ENCODE measurements around the gene MORF4L1. TPM values are rescaled to one million over a fixed set of nuclear protein-coding genes. Genes with fewer than 3 reads are reported as not detected.
"Not testable (repeated sequence)": the region's sequence is repeated elsewhere in the genome, so short reads cannot be mapped to it uniquely, and the experiment has no call there.

The MORF4L1 gene
- total RNA-seq, result 100 to 1,000 TPM; 275 to 293 TPM

GRCh38 chr15:78872155-78872971, at the start of gene MORF4L1:
MORF4L1 (plus strand) TSS chr15:78872890; CDS start chr15:78873018, 128 bp downstream.
- no peaks in the 10 kb centered on the region for H3K9me3 Mint-ChIP-seq
- H3K4me3 Mint-ChIP-seq, result peak within 1 kb of the TSS; percentile 93
- peak within 1 kb of the TSS; percentile 99 for H3K27ac Mint-ChIP-seq
- H3K4me1 Mint-ChIP-seq, result peaks cover 24% of the 10 kb centered on the region
- H3K36me3 Mint-ChIP-seq, result peaks cover 20% of the 10 kb centered on the region
- DNase-seq, result peak; percentile 99
- H3K27me3 Mint-ChIP-seq, result no peaks in the 10 kb centered on the region

DNA sequence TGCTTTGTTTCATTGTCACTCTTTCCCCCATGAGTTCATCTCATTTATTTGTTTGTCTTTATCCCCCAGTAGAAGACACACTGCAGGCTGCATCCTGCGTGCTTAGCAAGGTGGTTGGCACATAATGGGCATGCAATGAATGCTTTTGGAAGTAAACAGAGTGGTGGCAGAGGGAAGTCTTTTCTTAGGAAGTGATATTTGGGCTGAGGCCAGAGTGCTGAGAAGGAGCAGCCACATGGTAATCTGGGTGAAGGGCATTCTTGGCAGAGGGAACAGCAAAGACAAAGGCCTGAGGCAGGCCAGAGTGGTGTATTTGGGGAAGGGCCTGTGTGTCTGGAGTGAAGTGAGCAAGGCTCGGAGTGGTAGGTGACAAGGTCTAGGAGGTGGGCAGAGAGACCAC, 43.8 kb upstream of the MORF4L1 start:
- Mint-ChIP-seq H3K27ac (no peak overlapping the region), H3K27me3 (peaks cover 9% of the 10 kb centered on the region), H3K4me1 (peaks cover 6% of the 10 kb centered on the region), H3K36me3 (no peaks in the 10 kb centered on the region), H3K9me3 (no peaks in the 10 kb centered on the region), H3K4me3 (no peak overlapping the region)
- DNase-seq, result no peak

- no peaks in the 10 kb centered on the region for H3K36me3 Mint-ChIP-seq
- H3K4me3 Mint-ChIP-seq, result peak overlapping the region; percentile 73
- H3K27me3 Mint-ChIP-seq, result peaks cover 9% of the 10 kb centered on the region
- DNase-seq, result peak; percentile 27
- H3K9me3 Mint-ChIP-seq, result no peaks in the 10 kb centered on the region
- peaks cover 6% of the 10 kb centered on the region for H3K4me1 Mint-ChIP-seq
- H3K27ac Mint-ChIP-seq, result no peak overlapping the region
Observed at GRCh38 chr15:78830514-78831228, 42.0 kb upstream of the MORF4L1 start.

DNA sequence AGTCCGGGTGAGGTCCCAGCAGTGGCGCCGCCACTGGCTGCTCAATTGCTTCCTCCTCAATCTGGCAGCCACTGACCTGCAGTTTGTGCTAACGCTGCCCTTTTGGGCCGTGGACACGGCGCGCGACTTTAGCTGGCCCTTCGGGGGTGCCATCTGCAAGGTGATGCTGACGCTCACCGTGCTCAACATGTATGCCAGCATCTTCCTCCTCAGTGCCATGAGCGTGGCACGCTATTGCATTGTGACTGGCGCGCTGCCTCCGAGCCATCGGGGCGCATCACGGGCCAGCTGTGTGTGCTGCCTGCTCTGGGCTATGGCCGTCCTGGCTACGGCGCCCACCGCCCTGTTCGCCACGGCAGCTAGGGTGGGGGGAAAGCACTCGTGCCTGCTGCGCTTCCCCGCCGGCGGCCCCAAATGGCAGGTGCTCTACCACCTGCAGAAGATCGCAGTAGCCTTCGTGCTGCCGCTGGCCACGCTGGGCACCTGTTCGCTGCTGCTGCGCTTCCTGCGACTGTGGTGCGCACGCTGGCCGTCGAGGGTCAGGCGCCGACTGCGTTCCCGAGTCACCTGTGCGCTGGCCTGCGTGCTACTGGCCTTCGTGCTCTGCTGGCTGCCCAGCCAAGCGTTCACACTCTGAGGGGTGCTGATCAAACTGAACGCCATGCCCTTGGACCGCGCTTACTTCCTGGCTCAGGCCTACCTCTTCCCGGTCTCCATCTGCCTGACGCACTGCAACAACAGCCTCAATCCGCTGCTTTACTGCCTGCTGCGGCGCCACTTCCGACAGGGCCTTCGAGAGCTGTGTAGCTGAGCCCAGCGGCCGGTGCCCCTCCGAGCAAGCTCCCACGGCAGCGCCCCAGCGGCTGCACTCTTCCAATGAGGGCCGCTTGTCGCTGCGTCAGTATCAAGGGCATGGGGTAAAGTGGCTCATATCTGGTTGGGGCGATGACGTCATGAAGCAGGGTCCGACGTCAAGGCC, 41.2 kb upstream of the MORF4L1 start:
- Mint-ChIP-seq H3K36me3 (no peaks in the 10 kb centered on the region), H3K4me3 (peak overlapping the region; percentile 38)

DNA sequence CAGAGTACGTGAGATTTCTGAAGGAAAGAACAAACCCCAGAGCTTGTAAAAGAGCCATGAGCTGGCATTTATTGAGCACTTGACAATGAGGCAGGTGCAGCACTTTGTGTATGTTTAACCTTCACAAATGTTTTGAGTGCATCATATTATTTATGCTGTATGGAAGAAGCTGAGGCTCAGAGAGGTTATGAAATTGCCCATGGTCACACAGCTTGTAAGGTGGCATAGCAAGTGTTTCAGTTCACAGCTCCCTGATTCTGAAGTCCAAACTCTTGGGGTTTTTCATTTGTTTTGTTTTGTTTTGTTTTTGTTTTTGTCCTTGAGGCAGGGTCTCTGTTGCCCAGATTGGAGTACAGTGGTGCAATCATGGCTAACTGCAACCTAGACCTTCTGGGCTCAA, 36.4 kb upstream of the MORF4L1 start:
- Mint-ChIP-seq H3K27me3 (peaks cover 9% of the 10 kb centered on the region), H3K36me3 (no peaks in the 10 kb centered on the region), H3K4me3 (no peak overlapping the region), H3K27ac (no peak overlapping the region), H3K4me1 (peaks cover 6% of the 10 kb centered on the region), H3K9me3 (no peaks in the 10 kb centered on the region)
- no peak for DNase-seq

More for the DNA sequence above, 41.2 kb upstream of the MORF4L1 start:
- no peak overlapping the region for H3K27ac Mint-ChIP-seq
- H3K4me1 Mint-ChIP-seq, result peaks cover 6% of the 10 kb centered on the region
- no peaks in the 10 kb centered on the region for H3K9me3 Mint-ChIP-seq
- DNase-seq, result no peak
- H3K27me3 Mint-ChIP-seq, result peaks cover 9% of the 10 kb centered on the region

- Mint-ChIP-seq H3K27me3 (peaks cover 4% of the 10 kb centered on the region), H3K36me3 (no peaks in the 10 kb centered on the region), H3K9me3 (no peaks in the 10 kb centered on the region), H3K4me1 (peaks cover 9% of the 10 kb centered on the region), H3K4me3 (no peak overlapping the region), H3K27ac (no peak overlapping the region)
- no peak for DNase-seq
Observed at GRCh38 chr15:78837131-78837530, 35.6 kb upstream of the MORF4L1 start.

- DNase-seq, result no peak
- no peaks in the 10 kb centered on the region for H3K36me3 Mint-ChIP-seq
- H3K4me3 Mint-ChIP-seq, result no peak overlapping the region
- no peaks in the 10 kb centered on the region for H3K9me3 Mint-ChIP-seq
- H3K27me3 Mint-ChIP-seq, result peaks cover 3% of the 10 kb centered on the region
- H3K4me1 Mint-ChIP-seq, result peaks cover 11% of the 10 kb centered on the region
- H3K27ac Mint-ChIP-seq, result no peak overlapping the region
Observed at GRCh38 chr15:78837543-78837942, 35.1 kb upstream of the MORF4L1 start.

- H3K4me1 Mint-ChIP-seq, result peaks cover 12% of the 10 kb centered on the region
- H3K27ac Mint-ChIP-seq, result no peak overlapping the region
Observed at GRCh38 chr15:78838489-78838888, 34.2 kb upstream of the MORF4L1 start.

GRCh38 chr15:78839151-78839550, 33.5 kb upstream of the MORF4L1 start:
- not testable (repeated sequence) for H3K9me3 Mint-ChIP-seq, H3K36me3 Mint-ChIP-seq, H3K27me3 Mint-ChIP-seq, H3K27ac Mint-ChIP-seq, H3K4me3 Mint-ChIP-seq, DNase-seq
- peaks cover 12% of the 10 kb centered on the region for H3K4me1 Mint-ChIP-seq

More at GRCh38 chr15:78838489-78838888, 34.2 kb upstream of the MORF4L1 start:
- Mint-ChIP-seq H3K4me3 (no peak overlapping the region), H3K36me3 (no peaks in the 10 kb centered on the region), H3K27me3 (peaks cover under 1% of the 10 kb centered on the region), H3K9me3 (no peaks in the 10 kb centered on the region)
- DNase-seq, result no peak

DNA sequence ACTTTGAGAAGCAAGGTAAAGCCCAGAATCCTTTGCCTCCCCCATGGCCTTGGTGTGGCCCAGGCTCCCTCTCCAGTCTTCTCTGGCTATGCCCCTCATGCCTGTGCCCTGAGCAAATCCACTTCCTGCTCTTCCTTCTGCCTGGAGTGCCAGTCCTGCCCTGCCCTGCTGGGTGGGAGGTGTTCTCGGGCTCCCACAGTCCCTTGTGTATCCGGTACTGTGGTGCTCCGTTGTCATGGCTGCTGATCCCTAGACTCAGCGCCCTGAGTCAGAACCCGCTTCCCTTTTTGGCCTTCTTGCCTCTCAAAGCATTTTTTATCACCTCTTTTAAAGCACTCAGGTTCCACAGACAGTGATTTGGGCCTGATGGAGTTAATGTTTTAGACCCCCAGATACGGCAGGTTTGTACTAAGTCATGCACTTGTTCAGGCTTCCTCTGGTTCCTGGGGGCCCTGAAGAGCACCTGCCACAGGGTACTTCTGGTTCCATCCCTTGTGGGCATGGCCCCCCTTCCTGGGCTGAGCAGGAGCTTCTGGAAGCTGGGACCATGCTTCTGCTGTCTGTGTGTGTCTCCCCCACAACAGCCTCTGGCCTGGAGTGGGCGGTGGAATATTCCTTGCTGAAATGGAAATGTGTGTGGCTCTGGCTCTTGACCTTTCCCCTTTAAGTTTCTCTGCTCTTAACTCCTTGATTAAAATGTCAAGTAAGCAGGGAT, 31.9 kb upstream of the MORF4L1 start:
- H3K9me3 Mint-ChIP-seq, result no peaks in the 10 kb centered on the region
- H3K4me1 Mint-ChIP-seq, result peaks cover 12% of the 10 kb centered on the region
- no peaks in the 10 kb centered on the region for H3K36me3 Mint-ChIP-seq
- H3K27me3 Mint-ChIP-seq, result no peaks in the 10 kb centered on the region
- peak overlapping the region; percentile 70 for H3K27ac Mint-ChIP-seq
- H3K4me3 Mint-ChIP-seq, result no peak overlapping the region
- DNase-seq, result peak; percentile 14

GRCh38 chr15:78841376-78841706, 31.3 kb upstream of the MORF4L1 start:
- H3K27ac Mint-ChIP-seq, result peak overlapping the region; percentile 70
- DNase-seq, result no peak

DNA sequence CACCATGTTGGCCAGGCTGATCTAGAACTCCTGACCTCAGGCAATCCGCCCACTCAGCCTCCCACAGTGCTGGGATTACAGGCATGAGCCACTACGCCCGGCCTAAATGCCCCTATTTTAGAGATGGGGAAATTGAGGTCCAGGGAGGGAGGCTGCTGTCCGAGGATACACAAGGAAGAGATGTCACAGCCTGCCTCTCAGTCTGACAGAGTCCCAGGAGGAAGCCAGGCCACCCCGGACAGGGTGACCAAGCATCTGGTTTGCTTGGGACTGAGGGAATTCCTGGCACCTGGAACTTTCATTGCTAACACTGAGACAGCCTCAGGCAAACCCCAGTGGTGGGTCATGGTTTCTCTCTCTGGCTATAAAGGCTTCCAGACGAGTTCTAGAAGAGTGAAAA, 30.8 kb upstream of the MORF4L1 start:
- Mint-ChIP-seq H3K36me3 (no peaks in the 10 kb centered on the region), H3K27me3 (no peaks in the 10 kb centered on the region), H3K4me1 (peaks cover 12% of the 10 kb centered on the region), H3K4me3 (no peak overlapping the region), H3K9me3 (no peaks in the 10 kb centered on the region), H3K27ac (no peak overlapping the region)
- no peak for DNase-seq

More at GRCh38 chr15:78841376-78841706, 31.3 kb upstream of the MORF4L1 start:
- no peak overlapping the region for H3K4me3 Mint-ChIP-seq
- no peaks in the 10 kb centered on the region for H3K36me3 Mint-ChIP-seq
- peaks cover 12% of the 10 kb centered on the region for H3K4me1 Mint-ChIP-seq
- no peaks in the 10 kb centered on the region for H3K27me3 Mint-ChIP-seq
- H3K9me3 Mint-ChIP-seq, result no peaks in the 10 kb centered on the region

GRCh38 chr15:78842519-78842918, 30.2 kb upstream of the MORF4L1 start:
- H3K27me3 Mint-ChIP-seq, result no peaks in the 10 kb centered on the region
- H3K36me3 Mint-ChIP-seq, result no peaks in the 10 kb centered on the region
- no peak for DNase-seq
- no peak overlapping the region for H3K4me3 Mint-ChIP-seq
- no peaks in the 10 kb centered on the region for H3K9me3 Mint-ChIP-seq
- peaks cover 12% of the 10 kb centered on the region for H3K4me1 Mint-ChIP-seq
- H3K27ac Mint-ChIP-seq, result no peak overlapping the region

DNA sequence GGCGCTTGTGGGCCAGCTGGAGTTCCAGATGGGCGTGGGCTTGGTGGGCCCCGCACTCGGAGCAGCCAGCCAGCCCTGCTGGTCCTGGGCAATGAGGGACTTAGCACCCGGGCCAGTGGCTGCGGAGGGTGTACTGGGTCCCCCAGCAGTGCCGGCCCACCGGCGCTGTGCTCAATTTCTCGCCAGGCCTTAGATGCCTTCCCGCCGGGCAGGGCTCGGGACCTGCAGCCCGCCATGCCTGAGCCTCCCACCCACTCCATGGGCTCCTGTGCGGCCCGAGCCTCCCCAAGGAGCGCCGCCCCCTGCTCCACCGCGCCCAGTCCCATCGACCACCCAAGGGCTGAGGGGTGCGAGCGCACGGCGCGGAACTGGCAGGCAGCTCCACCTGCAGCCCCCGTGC, 25.8 kb upstream of the MORF4L1 start:
- H3K27ac Mint-ChIP-seq, result not testable (repeated sequence)

More for the DNA sequence above, 25.8 kb upstream of the MORF4L1 start:
- not testable (repeated sequence) for DNase-seq, H3K4me3 Mint-ChIP-seq, H3K9me3 Mint-ChIP-seq, H3K4me1 Mint-ChIP-seq, H3K27me3 Mint-ChIP-seq, H3K36me3 Mint-ChIP-seq

Data from activated naive CD8-positive, alpha-beta T cell treated with anti-CD3 and anti-CD28 coated beads for 36 hours (primary cell).